ENCODE measurements around the gene RPL19.

DNA sequence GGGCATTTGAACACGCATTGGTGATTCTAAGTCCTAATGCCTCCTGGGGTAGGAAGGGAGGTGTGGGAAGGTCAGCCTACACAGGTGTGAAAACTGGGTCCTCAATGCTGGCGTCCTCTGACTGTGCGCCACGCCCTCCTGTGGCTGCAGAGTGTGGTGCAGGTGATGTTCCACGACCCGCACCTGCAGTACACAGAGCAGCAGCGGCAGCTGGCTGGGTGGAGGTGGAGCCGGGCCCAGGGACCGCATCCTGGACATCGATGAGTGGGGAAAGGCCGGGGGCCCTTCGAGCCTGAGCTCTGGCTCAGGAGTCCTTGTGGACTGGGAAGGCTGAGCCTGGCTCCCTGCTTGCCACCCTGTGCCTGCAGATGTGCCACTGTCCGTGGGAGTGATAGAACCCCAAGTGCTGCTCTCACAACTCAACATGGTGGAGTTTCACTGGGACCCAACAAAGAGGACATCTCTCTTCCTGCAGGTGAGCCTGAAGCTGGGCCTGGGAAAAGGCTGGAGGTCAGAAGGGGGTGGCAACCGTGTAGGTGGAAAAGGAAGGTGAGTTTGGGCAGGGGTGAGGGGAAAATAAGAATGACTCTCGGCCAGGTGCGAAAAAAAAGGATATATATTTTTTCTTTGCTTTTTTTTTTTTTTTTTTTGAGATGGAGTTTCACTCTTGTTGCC is 39.7 kb downstream of the RPL19 start:
- TF ChIP-seq, protein P1, sequence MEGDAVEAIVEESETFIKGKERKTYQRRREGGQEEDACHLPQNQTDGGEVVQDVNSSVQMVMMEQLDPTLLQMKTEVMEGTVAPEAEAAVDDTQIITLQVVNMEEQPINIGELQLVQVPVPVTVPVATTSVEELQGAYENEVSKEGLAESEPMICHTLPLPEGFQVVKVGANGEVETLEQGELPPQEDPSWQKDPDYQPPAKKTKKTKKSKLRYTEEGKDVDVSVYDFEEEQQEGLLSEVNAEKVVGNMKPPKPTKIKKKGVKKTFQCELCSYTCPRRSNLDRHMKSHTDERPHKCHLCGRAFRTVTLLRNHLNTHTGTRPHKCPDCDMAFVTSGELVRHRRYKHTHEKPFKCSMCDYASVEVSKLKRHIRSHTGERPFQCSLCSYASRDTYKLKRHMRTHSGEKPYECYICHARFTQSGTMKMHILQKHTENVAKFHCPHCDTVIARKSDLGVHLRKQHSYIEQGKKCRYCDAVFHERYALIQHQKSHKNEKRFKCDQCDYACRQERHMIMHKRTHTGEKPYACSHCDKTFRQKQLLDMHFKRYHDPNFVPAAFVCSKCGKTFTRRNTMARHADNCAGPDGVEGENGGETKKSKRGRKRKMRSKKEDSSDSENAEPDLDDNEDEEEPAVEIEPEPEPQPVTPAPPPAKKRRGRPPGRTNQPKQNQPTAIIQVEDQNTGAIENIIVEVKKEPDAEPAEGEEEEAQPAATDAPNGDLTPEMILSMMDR (IDR thresholded peaks at IDR 0.05), result peak; percentile 21 to 41 (median 37)
- TF ChIP-seq POLR2A (IDR thresholded peaks at IDR 0.05; ENCODE audit: low read depth) (no peak), EP300 (IDR thresholded peaks at IDR 0.05) (no peak), POLR2AphosphoS5 (IDR thresholded peaks at IDR 0.05) (no peak)
